ENCODE measurements around the gene LRCH1.
A peak's percentile ranks its signal among the peaks of the same experiment; 100 is the strongest.

The LRCH1 gene

DNA sequence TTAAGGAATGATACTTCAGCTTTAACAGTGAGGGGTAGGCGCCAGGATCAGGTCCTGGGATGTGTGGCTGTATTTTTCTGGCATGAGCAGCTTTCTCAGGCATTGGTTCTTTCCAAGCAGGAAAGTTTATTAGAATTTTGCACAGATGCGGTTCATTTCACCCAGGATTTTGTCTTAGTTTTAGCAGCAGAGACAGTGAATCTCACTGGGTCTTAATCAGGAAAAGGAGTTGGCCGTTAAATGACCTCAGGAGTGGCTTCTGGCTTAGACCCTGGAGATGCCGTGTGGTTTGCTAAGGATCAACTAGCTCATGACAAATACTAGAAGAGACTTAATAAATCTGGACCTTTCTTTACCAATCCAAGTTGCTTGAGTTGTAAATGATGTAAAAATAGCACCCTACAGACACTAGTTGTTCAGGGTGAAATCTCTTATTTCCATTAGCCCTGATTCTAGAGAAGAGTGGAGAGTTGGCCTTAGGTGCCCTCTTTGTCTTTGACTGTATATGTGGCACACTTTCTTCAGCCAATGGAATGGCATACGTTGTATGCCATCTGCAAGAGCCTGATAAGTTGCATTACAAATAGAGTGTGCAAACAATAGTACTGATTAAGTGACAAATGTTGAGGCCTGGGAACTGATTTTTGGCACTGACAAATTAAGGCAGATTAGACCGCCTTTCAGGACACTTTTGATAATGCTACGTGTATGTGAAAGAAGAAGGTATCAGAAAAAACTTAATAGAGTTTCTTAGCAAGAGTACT lies 34.0 kb downstream of the LRCH1 start:
- ChIA-PET CTCF (interaction anchor here (0.7 to 1.4 kb wide), 5 partner anchors 9 to 31 kb away, joined by 3 to 4 read pairs (median 3); no protein-coding TSS in a partner anchor), POLR2A (interaction anchor here (1.1 kb wide), 1 partner anchor 10 kb away, joined by 4 read pairs; no protein-coding TSS in a partner anchor)
- Histone ChIP-seq H3K4me3 (ENCODE audit: control insufficient read depth in 1 of 7, extremely low read depth in 1 of 7, insufficient read depth in 4 of 7, low read depth in 2 of 7, low read length in 6 of 7) (no peak overlapping the region), H3K27ac (ENCODE audit: insufficient read depth in 1 of 2, low read depth in 1 of 2, low read length in 2 of 2, poor library complexity in 1 of 2, severe bottlenecking in 2 of 2) (no peak overlapping the region), H3K27me3 (replicated peaks in 2 of 5; ENCODE audit: control insufficient read depth in 4 of 5, insufficient read depth in 5 of 5, low read length in 4 of 5) (no peaks in the 10 kb centered on the region), H3K36me3 (ENCODE audit: control insufficient read depth in 4 of 4, insufficient read depth in 4 of 4, low read length in 3 of 4) (no peaks in the 10 kb centered on the region), H3K9me3 (ENCODE audit: control extremely low read depth in 1 of 5, control insufficient read depth in 4 of 5, insufficient read depth in 2 of 5, low read depth in 1 of 5, low read length in 4 of 5) (no peaks in the 10 kb centered on the region), H3K4me1 (ENCODE audit: control extremely low read depth in 1 of 4, control insufficient read depth in 4 of 4, insufficient read depth in 4 of 4, low read length in 3 of 4) (peaks cover 10 to 41% (median 22%) of the 10 kb centered on the region in 4 experiments)
- WGBS (ENCODE audit: insufficient coverage), result 62% methylated on average over 4 of the region's 7 CpGs
- peak in 1 of 3 donors; percentile 63 for DNase-seq

DNA sequence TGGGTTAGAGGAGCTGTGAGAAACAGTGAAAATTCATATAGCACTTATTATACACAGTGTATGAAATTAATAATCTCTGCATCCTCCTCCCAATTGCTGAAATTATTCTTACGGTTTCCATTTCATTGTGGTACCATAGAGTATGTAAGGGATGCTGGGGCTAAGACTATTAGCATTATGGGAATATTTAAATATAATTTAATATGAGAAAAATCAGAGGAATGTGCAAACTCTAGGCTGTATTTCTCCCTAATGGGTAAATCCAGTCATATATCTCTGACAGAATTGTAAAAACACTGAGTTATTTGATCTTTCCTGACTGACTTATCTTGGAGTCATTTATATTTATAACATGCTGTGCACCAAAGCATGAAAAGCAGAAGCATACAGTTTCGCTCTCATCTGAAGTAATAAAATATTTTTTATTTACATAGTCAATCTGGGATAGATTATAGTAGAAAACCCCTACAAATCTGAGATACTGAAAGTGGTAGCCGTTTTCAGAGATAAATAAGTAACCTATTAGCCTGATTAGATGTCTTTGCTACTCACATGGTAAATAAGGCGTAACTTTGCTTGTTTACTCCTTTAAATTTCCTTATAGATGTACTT lies 34.9 kb downstream of the LRCH1 start:
- no peak overlapping the region for H3K27ac ChIP-seq (ENCODE audit: insufficient read depth in 1 of 2, low read depth in 1 of 2, low read length in 2 of 2, poor library complexity in 1 of 2, severe bottlenecking in 2 of 2)
- no peaks in the 10 kb centered on the region for H3K9me3 ChIP-seq (ENCODE audit: control extremely low read depth in 1 of 5, control insufficient read depth in 4 of 5, insufficient read depth in 2 of 5, low read depth in 1 of 5, low read length in 4 of 5)
- peaks cover 19 to 51% (median 31%) of the 10 kb centered on the region in 4 experiments for H3K4me1 ChIP-seq (ENCODE audit: control extremely low read depth in 1 of 4, control insufficient read depth in 4 of 4, insufficient read depth in 4 of 4, low read length in 3 of 4)
- WGBS (ENCODE audit: insufficient coverage), result no CpG with 5 or more reads among the region's 4 CpGs
- H3K4me3 ChIP-seq (ENCODE audit: control insufficient read depth in 1 of 7, extremely low read depth in 1 of 7, insufficient read depth in 4 of 7, low read depth in 2 of 7, low read length in 6 of 7), result no peak overlapping the region
- H3K36me3 ChIP-seq (ENCODE audit: control insufficient read depth in 4 of 4, insufficient read depth in 4 of 4, low read length in 3 of 4), result no peaks in the 10 kb centered on the region
- H3K27me3 ChIP-seq (replicated peaks in 2 of 5; ENCODE audit: control insufficient read depth in 4 of 5, insufficient read depth in 5 of 5, low read length in 4 of 5), result no peaks in the 10 kb centered on the region
- peak in 1 of 3 donors; percentile 24 for DNase-seq
- ChIA-PET POLR2A (no interaction called here), CTCF (interaction anchor here (0.7 to 1.4 kb wide), 2 partner anchors 18 to 32 kb away, joined by 3 read pairs; no protein-coding TSS in a partner anchor)

DNA sequence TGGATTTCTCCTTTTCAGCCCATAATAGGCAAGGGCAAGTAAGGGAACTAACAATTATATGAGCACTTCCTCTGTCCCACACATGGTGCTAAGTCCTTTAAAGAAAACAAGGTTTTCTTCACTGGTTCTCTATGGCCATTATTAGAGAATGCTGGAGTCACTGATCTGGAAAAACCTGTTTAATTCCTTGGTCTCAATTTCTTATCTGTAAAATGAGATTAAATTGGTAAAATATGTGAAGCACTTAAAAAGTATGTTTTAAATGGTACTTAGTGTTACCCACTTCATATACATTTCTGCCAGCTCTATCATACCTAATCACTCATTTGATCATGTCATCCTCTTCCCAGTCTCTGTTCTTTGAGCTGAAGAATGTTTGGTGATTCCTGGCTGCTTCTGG lies 39.4 kb downstream of the LRCH1 start:
- no peaks in the 10 kb centered on the region for H3K36me3 ChIP-seq (ENCODE audit: control insufficient read depth in 4 of 4, insufficient read depth in 4 of 4, low read length in 3 of 4)
- H3K9me3 ChIP-seq (ENCODE audit: control extremely low read depth in 1 of 5, control insufficient read depth in 4 of 5, insufficient read depth in 2 of 5, low read depth in 1 of 5, low read length in 4 of 5), result no peaks in the 10 kb centered on the region
- no peak overlapping the region for H3K4me3 ChIP-seq (ENCODE audit: control insufficient read depth in 1 of 7, extremely low read depth in 1 of 7, insufficient read depth in 4 of 7, low read depth in 2 of 7, low read length in 6 of 7)
- no peak overlapping the region for H3K27ac ChIP-seq (ENCODE audit: insufficient read depth in 1 of 2, low read depth in 1 of 2, low read length in 2 of 2, poor library complexity in 1 of 2, severe bottlenecking in 2 of 2)
- H3K27me3 ChIP-seq (replicated peaks in 2 of 5; ENCODE audit: control insufficient read depth in 4 of 5, insufficient read depth in 5 of 5, low read length in 4 of 5), result no peaks in the 10 kb centered on the region
- peaks cover 47 to 76% (median 62%) of the 10 kb centered on the region in 4 experiments for H3K4me1 ChIP-seq (ENCODE audit: control extremely low read depth in 1 of 4, control insufficient read depth in 4 of 4, insufficient read depth in 4 of 4, low read length in 3 of 4)
- CTCF ChIA-PET, result interaction anchor here (1.1 to 2.5 kb wide), 3 partner anchors 10 to 40 kb away, joined by 8 to 9 read pairs (median 8); no protein-coding TSS in a partner anchor
- POLR2A ChIA-PET, result no interaction called here
- DNase-seq, result no peak

GRCh38 chr13:46593398-46593797 lies 40.4 kb downstream of the LRCH1 start:
- CTCF ChIA-PET, result interaction anchor here (1.4 to 2.5 kb wide), 2 partner anchors 9 kb away, joined by 3 to 9 read pairs; no protein-coding TSS in a partner anchor
- no peaks in the 10 kb centered on the region for H3K36me3 ChIP-seq (ENCODE audit: control insufficient read depth in 4 of 4, insufficient read depth in 4 of 4, low read length in 3 of 4)
- H3K4me3 ChIP-seq (ENCODE audit: control insufficient read depth in 1 of 7, extremely low read depth in 1 of 7, insufficient read depth in 4 of 7, low read depth in 2 of 7, low read length in 6 of 7), result no peak overlapping the region
- no peaks in the 10 kb centered on the region for H3K27me3 ChIP-seq (replicated peaks in 2 of 5; ENCODE audit: control insufficient read depth in 4 of 5, insufficient read depth in 5 of 5, low read length in 4 of 5)
- WGBS (ENCODE audit: insufficient coverage), result 74% methylated on average over 7 of the region's 11 CpGs
- H3K27ac ChIP-seq (ENCODE audit: insufficient read depth in 1 of 2, low read depth in 1 of 2, low read length in 2 of 2, poor library complexity in 1 of 2, severe bottlenecking in 2 of 2), result no peak overlapping the region
- POLR2A ChIA-PET, result interaction anchor here (0.8 kb wide), 1 partner anchor 16 kb away, joined by 3 read pairs; no protein-coding TSS in a partner anchor
- H3K4me1 ChIP-seq (ENCODE audit: control extremely low read depth in 1 of 4, control insufficient read depth in 4 of 4, insufficient read depth in 4 of 4, low read length in 3 of 4), result peaks cover 48 to 86% (median 66%) of the 10 kb centered on the region in 4 experiments
- DNase-seq, result peak in 1 of 3 donors; percentile 57
- no peaks in the 10 kb centered on the region for H3K9me3 ChIP-seq (ENCODE audit: control extremely low read depth in 1 of 5, control insufficient read depth in 4 of 5, insufficient read depth in 2 of 5, low read depth in 1 of 5, low read length in 4 of 5)

DNA sequence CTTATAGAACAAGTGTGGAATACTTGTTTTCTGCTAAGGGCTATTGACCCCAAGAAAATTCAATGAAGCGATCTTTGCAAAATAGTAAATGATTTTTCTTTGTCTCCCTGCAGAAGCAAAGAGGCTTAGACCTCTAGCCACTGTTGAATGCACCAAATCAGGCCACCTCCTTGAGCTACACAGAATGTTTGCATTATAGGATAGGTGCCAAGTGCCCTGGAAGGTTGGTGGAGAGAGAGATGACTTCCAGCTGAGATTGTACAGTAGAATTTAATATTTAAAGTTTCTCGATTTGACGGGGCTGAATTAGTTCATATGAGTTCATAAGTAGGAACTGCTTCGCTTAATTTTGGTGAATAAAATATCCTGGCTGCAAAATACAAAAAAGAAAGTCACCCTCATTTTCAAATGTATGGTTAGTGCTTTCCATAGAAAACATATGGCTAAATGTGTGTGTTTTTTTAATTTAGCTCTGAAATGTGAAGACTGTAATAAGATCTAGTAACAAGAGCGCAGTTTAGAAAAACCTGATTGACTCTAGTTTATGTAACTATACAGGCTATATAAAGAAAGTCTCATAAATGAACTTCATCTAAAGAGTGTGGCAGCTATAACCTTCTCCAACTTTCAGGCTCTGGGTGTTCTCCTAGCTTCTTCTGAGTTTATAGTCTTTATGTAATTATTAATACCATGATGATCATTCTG lies 41.6 kb downstream of the LRCH1 start:
- H3K4me1 ChIP-seq (ENCODE audit: control extremely low read depth in 1 of 4, control insufficient read depth in 4 of 4, insufficient read depth in 4 of 4, low read length in 3 of 4), result peaks cover 54 to 92% (median 72%) of the 10 kb centered on the region in 4 experiments
- 100% methylated on average over 1 of the region's 5 CpGs for WGBS (ENCODE audit: insufficient coverage)

DNA sequence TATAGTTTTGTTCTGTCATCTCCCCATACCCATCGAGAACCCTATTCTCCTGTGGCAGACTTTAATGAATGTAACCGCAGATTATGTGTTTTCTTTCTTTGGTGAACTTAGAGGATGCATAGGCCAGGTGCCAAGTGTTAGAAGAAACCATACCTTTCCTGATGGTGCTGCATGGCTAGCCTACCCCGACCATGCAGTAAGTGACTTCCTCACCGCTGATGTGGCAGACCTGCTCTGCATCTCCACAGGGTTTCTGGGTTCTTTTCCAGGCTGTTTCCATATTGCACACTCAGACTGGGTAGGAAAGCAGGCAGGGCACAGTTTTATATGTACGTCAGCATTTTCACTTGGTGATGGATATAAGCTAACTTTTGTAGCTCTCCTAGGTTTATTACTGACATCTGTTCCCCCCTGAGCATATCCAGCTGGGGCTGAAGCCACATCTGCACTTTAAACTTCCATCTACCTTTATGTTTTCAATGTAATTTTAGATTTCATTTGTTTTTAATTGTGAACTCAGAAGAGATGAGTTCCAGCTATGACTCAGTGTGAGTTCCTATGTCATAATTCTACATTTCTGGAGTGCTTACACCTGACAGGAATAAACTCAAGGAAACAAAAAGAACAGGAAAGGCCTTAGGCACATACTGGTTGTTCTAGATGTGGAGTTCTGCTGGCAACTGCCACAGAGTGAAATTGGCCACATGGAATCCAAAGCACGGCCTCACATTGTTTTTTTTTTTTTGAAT lies 42.3 kb downstream of the LRCH1 start:
- H3K27ac ChIP-seq (ENCODE audit: insufficient read depth in 1 of 2, low read depth in 1 of 2, low read length in 2 of 2, poor library complexity in 1 of 2, severe bottlenecking in 2 of 2), result peak overlapping the region; percentile 46 to 49

More for the DNA sequence above, 41.6 kb downstream of the LRCH1 start:
- Histone ChIP-seq H3K4me3 (ENCODE audit: control insufficient read depth in 1 of 7, extremely low read depth in 1 of 7, insufficient read depth in 4 of 7, low read depth in 2 of 7, low read length in 6 of 7) (peak overlapping the region in 1 of 7 experiments; percentile 63), H3K9me3 (ENCODE audit: control extremely low read depth in 1 of 5, control insufficient read depth in 4 of 5, insufficient read depth in 2 of 5, low read depth in 1 of 5, low read length in 4 of 5) (no peaks in the 10 kb centered on the region), H3K27me3 (replicated peaks in 2 of 5; ENCODE audit: control insufficient read depth in 4 of 5, insufficient read depth in 5 of 5, low read length in 4 of 5) (no peaks in the 10 kb centered on the region), H3K36me3 (ENCODE audit: control insufficient read depth in 4 of 4, insufficient read depth in 4 of 4, low read length in 3 of 4) (no peaks in the 10 kb centered on the region), H3K27ac (ENCODE audit: insufficient read depth in 1 of 2, low read depth in 1 of 2, low read length in 2 of 2, poor library complexity in 1 of 2, severe bottlenecking in 2 of 2) (no peak overlapping the region)
- no peak for DNase-seq
- ChIA-PET CTCF (interaction anchor here (0.6 to 2.5 kb wide), 5 partner anchors 8 to 674 kb away, joined by 3 to 9 read pairs (median 3); no protein-coding TSS in a partner anchor), POLR2A (interaction anchor here (0.7 kb wide), 1 partner anchor 12 kb away, joined by 3 read pairs; no protein-coding TSS in a partner anchor)

More for the DNA sequence above, 42.3 kb downstream of the LRCH1 start:
- ChIA-PET POLR2A (interaction anchor here (1.4 kb wide), 1 partner anchor 10 kb away, joined by 3 read pairs; no protein-coding TSS in a partner anchor), CTCF (interaction anchor here (1.0 to 2.5 kb wide), 7 partner anchors 7 to 43 kb away, joined by 3 to 9 read pairs (median 6); partner anchors contain the start of gene LRCH1)
- H3K27me3 ChIP-seq (replicated peaks in 2 of 5; ENCODE audit: control insufficient read depth in 4 of 5, insufficient read depth in 5 of 5, low read length in 4 of 5), result no peaks in the 10 kb centered on the region
- 25% methylated on average over 4 of the region's 6 CpGs for WGBS (ENCODE audit: insufficient coverage)
- H3K36me3 ChIP-seq (ENCODE audit: control insufficient read depth in 4 of 4, insufficient read depth in 4 of 4, low read length in 3 of 4), result no peaks in the 10 kb centered on the region
- H3K9me3 ChIP-seq (ENCODE audit: control extremely low read depth in 1 of 5, control insufficient read depth in 4 of 5, insufficient read depth in 2 of 5, low read depth in 1 of 5, low read length in 4 of 5), result no peaks in the 10 kb centered on the region
- peak in 2 of 3 donors; percentile 68 to 78 for DNase-seq
- peak overlapping the region in 4 of 7 experiments; percentile 30 to 63 (median 46) for H3K4me3 ChIP-seq (ENCODE audit: control insufficient read depth in 1 of 7, extremely low read depth in 1 of 7, insufficient read depth in 4 of 7, low read depth in 2 of 7, low read length in 6 of 7)
- peaks cover 49 to 89% (median 72%) of the 10 kb centered on the region in 4 experiments for H3K4me1 ChIP-seq (ENCODE audit: control extremely low read depth in 1 of 4, control insufficient read depth in 4 of 4, insufficient read depth in 4 of 4, low read length in 3 of 4)

Measured in common myeloid progenitor, CD34-positive (primary cell).